ENCODE data around the gene PEX3. TPM values are rescaled to one million over a fixed set of nuclear protein-coding genes. Genes with fewer than 3 reads are reported as not detected.

Gene PEX3
- total RNA-seq, 1 donor from 2014 or later, result 17.4 TPM

- intact Hi-C loops (cut with DNase I), result no loop called here
- no peaks in the 10 kb centered on the region for H3K4me1 ChIP-seq
- H3K27me3 ChIP-seq, result no peaks in the 10 kb centered on the region
- H3K4me3 ChIP-seq, result no peak overlapping the region
- TF ChIP-seq POLR2AphosphoS5 (IDR thresholded peaks at IDR 0.05; ENCODE audit: insufficient read depth in 1 of 2, low read depth in 1 of 2) (no peak), POLR2A (IDR thresholded peaks at IDR 0.05) (no peak)
- TF ChIP-seq, protein P1, sequence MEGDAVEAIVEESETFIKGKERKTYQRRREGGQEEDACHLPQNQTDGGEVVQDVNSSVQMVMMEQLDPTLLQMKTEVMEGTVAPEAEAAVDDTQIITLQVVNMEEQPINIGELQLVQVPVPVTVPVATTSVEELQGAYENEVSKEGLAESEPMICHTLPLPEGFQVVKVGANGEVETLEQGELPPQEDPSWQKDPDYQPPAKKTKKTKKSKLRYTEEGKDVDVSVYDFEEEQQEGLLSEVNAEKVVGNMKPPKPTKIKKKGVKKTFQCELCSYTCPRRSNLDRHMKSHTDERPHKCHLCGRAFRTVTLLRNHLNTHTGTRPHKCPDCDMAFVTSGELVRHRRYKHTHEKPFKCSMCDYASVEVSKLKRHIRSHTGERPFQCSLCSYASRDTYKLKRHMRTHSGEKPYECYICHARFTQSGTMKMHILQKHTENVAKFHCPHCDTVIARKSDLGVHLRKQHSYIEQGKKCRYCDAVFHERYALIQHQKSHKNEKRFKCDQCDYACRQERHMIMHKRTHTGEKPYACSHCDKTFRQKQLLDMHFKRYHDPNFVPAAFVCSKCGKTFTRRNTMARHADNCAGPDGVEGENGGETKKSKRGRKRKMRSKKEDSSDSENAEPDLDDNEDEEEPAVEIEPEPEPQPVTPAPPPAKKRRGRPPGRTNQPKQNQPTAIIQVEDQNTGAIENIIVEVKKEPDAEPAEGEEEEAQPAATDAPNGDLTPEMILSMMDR (IDR thresholded peaks at IDR 0.05), result no peak
- no peaks in the 10 kb centered on the region for H3K36me3 ChIP-seq
- H3K27ac ChIP-seq, result no peak overlapping the region
- no peaks in the 10 kb centered on the region for H3K9me3 ChIP-seq
- no peak for DNase-seq (ENCODE audit: extremely low spot score in 2 of 2)
These were observed 77.7 kb downstream of the PEX3 start for GRCh38 chr6:143528164-143528811.

DNA sequence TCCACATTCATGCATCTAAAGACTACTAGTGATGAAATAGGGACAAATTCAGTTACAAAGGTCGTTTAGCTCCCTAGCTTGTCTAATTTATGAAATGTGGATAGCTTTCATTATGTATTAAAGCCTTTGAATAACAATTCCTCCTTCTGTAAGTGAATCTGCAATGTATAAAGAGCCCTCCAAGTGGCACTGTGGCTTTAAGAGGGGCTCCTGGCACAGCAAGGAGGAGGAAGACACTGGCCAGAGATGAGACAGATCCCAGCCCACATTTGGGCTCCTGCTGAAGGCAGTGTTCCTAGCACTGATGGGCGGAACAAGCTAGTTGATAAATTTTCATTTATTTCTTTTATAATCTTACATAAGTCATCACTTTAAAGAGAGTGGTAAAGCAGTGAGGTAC lies 78.5 kb downstream of the PEX3 start:
- no peak for DNase-seq (ENCODE audit: extremely low spot score in 2 of 2)
- H3K4me1 ChIP-seq, result no peaks in the 10 kb centered on the region
- no peak overlapping the region for H3K4me3 ChIP-seq
- no peak overlapping the region for H3K27ac ChIP-seq
- intact Hi-C loops (cut with DNase I), result no loop called here
- H3K36me3 ChIP-seq, result no peaks in the 10 kb centered on the region
- no peaks in the 10 kb centered on the region for H3K9me3 ChIP-seq
- no peaks in the 10 kb centered on the region for H3K27me3 ChIP-seq
- TF ChIP-seq POLR2AphosphoS5 (IDR thresholded peaks at IDR 0.05; ENCODE audit: insufficient read depth in 1 of 2, low read depth in 1 of 2), result no peak
- TF ChIP-seq, protein P1 (IDR thresholded peaks at IDR 0.05), result no peak
- TF ChIP-seq POLR2A (IDR thresholded peaks at IDR 0.05), result no peak

DNA sequence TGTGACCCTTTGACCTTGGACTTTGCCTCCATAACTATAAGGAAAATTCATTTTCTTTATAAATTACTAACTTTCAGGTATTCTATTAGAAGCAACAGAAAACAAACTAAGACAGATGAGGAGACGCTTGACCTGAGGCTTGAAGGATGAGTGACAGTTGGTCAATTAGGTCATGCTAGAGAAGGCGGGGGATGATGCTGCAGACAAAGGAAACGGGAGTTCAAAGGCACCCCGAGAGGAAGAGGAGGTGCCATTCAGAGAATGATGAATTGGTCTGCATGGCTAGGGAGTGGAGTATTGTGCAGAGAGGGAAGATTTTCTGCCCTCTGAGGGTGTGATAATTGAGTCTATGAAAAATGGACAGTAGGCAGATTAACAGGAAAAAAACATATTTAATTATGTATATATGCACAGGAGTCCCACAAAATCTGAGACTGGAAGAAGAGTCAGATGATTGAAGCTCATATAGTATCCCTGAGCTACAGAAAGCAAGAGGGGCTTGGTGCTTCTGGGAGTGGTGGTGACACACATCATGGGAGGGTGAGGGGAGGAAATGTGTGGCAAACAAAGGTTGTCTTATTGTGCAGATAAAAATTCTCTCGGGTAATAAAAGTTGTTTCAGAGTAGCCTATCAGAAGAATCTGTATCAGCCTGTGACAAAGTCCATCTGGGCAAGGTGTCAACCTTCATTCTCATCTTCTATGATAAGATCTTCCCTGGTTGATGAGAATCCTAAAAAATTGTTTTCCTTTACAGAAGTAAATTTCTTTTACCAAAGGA lies 81.3 kb downstream of the PEX3 start:
- no peak for DNase-seq (ENCODE audit: extremely low spot score in 2 of 2)
- intact Hi-C loops (cut with DNase I), result no loop called here
- Histone ChIP-seq H3K27ac (no peak overlapping the region), H3K9me3 (no peaks in the 10 kb centered on the region), H3K27me3 (no peaks in the 10 kb centered on the region), H3K4me3 (no peak overlapping the region), H3K36me3 (no peaks in the 10 kb centered on the region), H3K4me1 (peaks cover 7% of the 10 kb centered on the region)
- TF ChIP-seq, protein P1 (IDR thresholded peaks at IDR 0.05), result no peak
- TF ChIP-seq POLR2AphosphoS5 (IDR thresholded peaks at IDR 0.05; ENCODE audit: insufficient read depth in 1 of 2, low read depth in 1 of 2) (no peak), POLR2A (IDR thresholded peaks at IDR 0.05) (no peak)

GRCh38 chr6:143535189-143535614 lies 84.6 kb downstream of the PEX3 start:
- no peak for DNase-seq (ENCODE audit: extremely low spot score in 2 of 2)
- no peaks in the 10 kb centered on the region for H3K27me3 ChIP-seq
- no peaks in the 10 kb centered on the region for H3K36me3 ChIP-seq
- H3K4me1 ChIP-seq, result peaks cover 15% of the 10 kb centered on the region
- TF ChIP-seq, protein P1 (IDR thresholded peaks at IDR 0.05), result no peak
- TF ChIP-seq POLR2AphosphoS5 (IDR thresholded peaks at IDR 0.05; ENCODE audit: insufficient read depth in 1 of 2, low read depth in 1 of 2) (no peak), POLR2A (IDR thresholded peaks at IDR 0.05) (no peak)
- no peak overlapping the region for H3K4me3 ChIP-seq
- H3K9me3 ChIP-seq, result no peaks in the 10 kb centered on the region
- intact Hi-C loops (cut with DNase I), result no loop called here
- H3K27ac ChIP-seq, result no peak overlapping the region

DNA sequence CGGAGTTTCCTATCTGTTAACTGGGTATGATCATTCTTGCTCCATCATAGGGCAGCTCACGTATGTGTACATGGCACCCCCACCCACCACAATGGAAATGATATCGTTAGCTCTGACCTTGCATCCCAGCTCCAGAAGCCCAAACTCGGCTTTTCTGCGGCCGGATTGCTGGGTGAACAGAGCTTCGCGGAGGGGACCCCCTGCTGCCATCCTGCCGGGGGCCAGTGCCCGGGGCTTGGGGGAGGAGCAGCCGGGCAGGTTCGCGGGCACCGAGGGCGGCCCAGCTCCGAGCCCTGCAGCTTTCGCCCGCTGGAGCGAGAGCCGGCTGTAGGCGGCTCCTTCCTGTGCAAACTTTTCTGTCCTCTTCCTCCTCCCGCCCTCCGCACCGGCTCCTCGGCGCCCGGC lies 85.9 kb downstream of the PEX3 start:
- Histone ChIP-seq H3K27me3 (no peaks in the 10 kb centered on the region), H3K27ac (peak overlapping the region; percentile 79), H3K4me1 (peaks cover 15% of the 10 kb centered on the region), H3K9me3 (no peaks in the 10 kb centered on the region), H3K36me3 (no peaks in the 10 kb centered on the region), H3K4me3 (peak overlapping the region; percentile 56 to 80)
- no peak for TF ChIP-seq POLR2AphosphoS5 (IDR thresholded peaks at IDR 0.05; ENCODE audit: insufficient read depth in 1 of 2, low read depth in 1 of 2)
- TF ChIP-seq POLR2A (IDR thresholded peaks at IDR 0.05), result no peak
- TF ChIP-seq, protein P1 (IDR thresholded peaks at IDR 0.05), result no peak
- no peak for DNase-seq (ENCODE audit: extremely low spot score in 2 of 2)
- intact Hi-C loops (cut with DNase I), result no loop called here
